ENCODE data around the gene NTNG1.
"Not testable (repeated sequence)": the region's sequence is repeated elsewhere in the genome, so short reads cannot be mapped to it uniquely, and the experiment has no call there.

The NTNG1 gene

DNA sequence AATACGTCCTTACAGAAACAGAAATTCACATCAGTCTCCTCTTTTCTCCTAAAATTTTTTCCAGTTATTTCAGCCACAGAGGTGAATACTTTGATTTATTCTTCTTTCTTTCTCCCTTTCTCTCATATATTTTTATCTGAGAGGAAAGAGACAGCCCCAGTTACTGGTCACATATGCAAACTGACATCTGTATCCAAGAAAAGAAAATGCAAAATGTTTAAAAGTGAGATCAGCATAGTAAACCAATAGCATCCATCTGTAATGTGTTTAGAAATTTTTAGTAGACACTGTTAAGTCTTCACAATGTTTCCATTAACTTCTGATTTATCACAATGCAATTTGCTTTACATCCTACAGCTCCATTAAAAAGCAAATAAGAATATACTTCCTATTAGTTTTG lies 53.5 kb downstream of the NTNG1 start:
- DNase-seq (ENCODE audit: extremely low spot score, insufficient read length, low read depth) (no peak), FAIRE-seq (no peak)

DNA sequence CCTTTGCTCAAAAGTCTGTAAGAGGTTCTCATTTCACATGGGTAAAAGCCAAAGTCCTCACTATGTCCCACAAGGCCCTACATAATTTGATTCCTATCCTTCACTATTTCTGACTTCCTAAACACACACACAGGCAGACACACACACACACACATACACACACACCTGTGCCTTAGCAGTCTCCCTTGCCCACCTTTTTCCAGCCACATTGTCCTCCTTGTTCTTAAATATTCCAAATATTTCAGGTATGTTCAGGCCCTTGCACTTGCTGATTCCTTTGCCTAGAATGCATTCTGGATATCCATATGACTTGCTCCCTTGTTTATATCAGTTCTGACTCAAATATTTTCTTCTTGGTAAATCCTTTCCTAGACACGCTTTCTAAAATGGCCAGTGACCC lies 54.6 kb downstream of the NTNG1 start:
- FAIRE-seq (no peak), DNase-seq (ENCODE audit: extremely low spot score, insufficient read length, low read depth) (no peak)

GRCh38 chr1:107196973-107197562 lies 56.2 kb downstream of the NTNG1 start:
- FAIRE-seq, result peak; percentile 68

DNA sequence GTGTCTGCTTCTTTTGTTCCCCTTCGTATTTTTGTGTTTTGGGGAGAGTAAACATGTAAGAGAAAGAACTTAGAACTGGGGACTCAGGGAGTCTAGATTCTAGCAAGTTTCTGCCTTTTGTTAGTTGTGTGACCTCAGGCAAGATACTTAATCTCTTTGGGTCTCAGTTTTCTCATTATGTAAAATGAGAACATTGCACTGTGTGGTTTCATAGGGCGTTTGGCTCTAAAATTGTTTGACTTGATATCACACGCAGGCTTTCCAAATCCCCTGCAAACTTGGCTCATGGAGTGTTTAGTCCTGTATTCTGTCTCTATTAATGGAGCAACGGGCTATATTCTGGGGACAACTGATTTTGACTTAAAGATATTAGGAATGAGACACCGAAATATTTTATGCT lies 57.7 kb downstream of the NTNG1 start:
- DNase-seq (ENCODE audit: extremely low spot score, insufficient read length, low read depth), result no peak
- FAIRE-seq, result no peak

More at GRCh38 chr1:107196973-107197562, 56.2 kb downstream of the NTNG1 start:
- no peak for DNase-seq (ENCODE audit: extremely low spot score, insufficient read length, low read depth)

DNA sequence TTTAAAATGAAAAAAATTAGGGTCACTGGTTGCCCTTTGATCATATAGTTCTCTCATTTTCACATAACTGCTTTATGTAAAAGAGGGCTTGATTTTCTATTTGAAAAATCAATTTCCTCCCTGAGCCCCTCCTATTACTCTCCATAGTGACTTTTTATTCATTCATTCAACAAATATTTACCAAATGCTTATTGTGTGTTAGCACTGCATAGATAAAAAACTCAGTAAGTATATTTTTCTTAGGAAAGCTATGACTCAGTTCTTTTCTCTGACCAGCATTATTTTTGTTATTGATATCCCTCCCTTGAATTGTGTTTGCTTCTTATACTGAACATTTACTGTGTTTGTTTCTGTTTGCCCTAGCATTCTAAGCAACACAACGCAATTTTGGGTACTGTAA lies 59.8 kb downstream of the NTNG1 start:
- DNase-seq (ENCODE audit: extremely low spot score, insufficient read length, low read depth) (no peak), FAIRE-seq (no peak)

GRCh38 chr1:107202007-107202406 lies 61.2 kb downstream of the NTNG1 start:
- DNase-seq (ENCODE audit: extremely low spot score, insufficient read length, low read depth) (no peak), FAIRE-seq (no peak)

DNA sequence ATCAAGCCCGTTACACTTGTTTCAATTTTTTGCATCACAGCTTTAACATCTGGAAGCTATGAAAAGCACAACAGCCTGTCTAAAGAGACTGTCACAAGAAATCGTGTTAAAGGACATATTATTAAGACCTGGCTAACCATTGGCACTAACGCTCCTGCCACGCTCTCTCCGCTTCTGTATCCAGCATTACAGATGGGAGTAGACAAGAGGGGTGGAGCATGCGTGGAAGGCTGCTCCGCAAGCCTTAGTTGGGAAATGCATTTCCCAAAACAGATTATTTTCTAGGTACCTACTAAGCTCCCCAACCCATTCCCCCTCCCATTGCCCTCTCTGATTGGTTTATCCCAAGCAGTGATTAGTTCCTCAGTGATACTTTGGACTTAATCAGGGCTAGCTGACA lies 72.4 kb downstream of the NTNG1 start:
- no peak for FAIRE-seq

DNA sequence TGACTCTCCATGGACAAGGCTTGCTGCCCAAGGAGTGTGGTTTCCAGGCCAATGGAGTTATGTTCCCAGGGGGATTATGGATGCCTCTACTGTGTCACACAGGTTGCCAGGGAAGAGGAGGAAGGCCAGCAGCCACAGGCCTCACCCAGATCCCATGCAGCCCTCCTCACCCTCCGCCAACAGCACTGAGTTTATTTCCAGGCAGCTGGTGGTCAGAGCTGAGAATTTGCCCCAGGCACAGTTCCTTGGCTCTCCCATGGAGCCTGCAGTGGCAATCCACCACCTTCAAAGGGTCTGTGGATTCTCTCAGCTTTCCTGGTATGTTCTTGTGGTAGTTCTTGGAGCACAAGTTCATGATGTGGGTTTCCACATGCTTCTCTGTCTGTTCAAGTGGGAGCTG lies 79.2 kb downstream of the NTNG1 start:
- DNase-seq (ENCODE audit: extremely low spot score, insufficient read length, low read depth) (no peak), FAIRE-seq (no peak)

More for the DNA sequence above, 72.4 kb downstream of the NTNG1 start:
- no peak for DNase-seq (ENCODE audit: extremely low spot score, insufficient read length, low read depth)

- no peak for FAIRE-seq
- no peak for DNase-seq (ENCODE audit: extremely low spot score, insufficient read length, low read depth)
Observed at GRCh38 chr1:107225706-107226105, 84.9 kb downstream of the NTNG1 start.

- no peak for FAIRE-seq
- no peak for DNase-seq (ENCODE audit: extremely low spot score, insufficient read length, low read depth)
Observed at GRCh38 chr1:107228704-107229371, 88.0 kb downstream of the NTNG1 start.

- DNase-seq (ENCODE audit: extremely low spot score, insufficient read length, low read depth) (no peak), FAIRE-seq (no peak)
Observed at GRCh38 chr1:107229711-107230110, 88.9 kb downstream of the NTNG1 start.

DNA sequence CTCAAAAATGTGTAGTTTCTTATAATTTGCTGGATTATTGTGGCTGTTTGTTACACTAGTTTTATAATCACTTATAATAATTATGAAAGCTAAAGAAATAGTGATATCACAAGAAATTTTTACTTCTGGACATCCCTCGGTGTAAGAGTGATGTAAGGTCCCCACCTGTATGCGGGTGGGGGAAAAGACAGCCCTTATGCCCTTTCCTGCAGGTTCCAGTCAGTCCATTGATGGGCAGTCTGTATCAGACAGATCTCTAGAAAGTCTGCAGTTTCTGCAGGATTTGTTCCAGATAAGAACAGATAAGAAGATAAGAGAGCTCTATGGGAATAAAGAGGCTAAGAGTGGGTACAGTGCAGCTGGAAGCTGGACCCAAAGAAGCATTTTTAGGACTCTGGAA lies 89.3 kb downstream of the NTNG1 start:
- FAIRE-seq, result no peak

GRCh38 chr1:107231291-107231690 lies 90.5 kb downstream of the NTNG1 start:
- DNase-seq (ENCODE audit: extremely low spot score, insufficient read length, low read depth) (no peak), FAIRE-seq (no peak)

More for the DNA sequence above, 89.3 kb downstream of the NTNG1 start:
- DNase-seq (ENCODE audit: extremely low spot score, insufficient read length, low read depth), result no peak

GRCh38 chr1:107232426-107232825 lies 91.6 kb downstream of the NTNG1 start:
- DNase-seq (ENCODE audit: extremely low spot score, insufficient read length, low read depth) (no peak), FAIRE-seq (no peak)

DNA sequence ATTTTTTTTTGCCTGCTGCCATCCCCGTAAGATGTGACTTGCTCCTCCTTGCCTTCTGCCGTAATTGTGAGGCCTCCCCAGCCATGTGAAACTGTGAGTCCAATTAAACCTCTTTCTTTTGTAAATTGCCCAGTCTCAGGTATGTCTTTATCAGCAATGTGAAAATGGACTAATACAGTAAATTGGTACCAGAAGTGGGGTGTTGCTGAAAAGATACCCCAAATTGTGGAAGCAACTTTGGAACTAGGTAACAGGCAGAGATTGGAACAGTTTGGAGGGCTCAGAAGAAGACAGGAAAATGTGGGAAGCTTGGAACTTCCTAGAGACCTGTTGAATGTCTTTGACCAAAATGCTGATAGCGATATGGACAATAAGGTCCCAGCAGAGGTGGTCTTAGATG lies 95.9 kb downstream of the NTNG1 start:
- not testable (repeated sequence) for DNase-seq (ENCODE audit: extremely low spot score, insufficient read length, low read depth); FAIRE-seq

DNA sequence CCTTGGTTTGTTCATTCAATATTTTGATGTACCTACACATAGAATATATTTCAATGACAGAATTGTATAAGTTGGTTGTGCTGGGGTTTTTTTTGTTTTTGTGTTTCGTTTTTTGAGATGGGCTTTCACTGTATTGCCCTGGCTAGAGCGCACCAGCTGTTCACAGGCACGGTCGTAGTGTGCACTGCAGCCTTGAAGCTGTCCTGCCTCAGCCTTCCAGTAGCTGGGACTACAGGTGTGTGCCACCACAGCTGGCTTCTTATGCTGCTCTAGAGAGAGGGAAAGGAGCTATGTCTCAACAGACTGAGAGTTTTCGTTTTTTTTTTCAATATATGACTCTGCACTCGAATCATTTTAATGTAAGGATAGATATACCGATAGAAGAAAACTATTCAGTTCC lies 102.6 kb downstream of the NTNG1 start:
- no peak for FAIRE-seq
- DNase-seq (ENCODE audit: extremely low spot score, insufficient read length, low read depth), result no peak

- no peak for DNase-seq (ENCODE audit: extremely low spot score, insufficient read length, low read depth)
Observed at GRCh38 chr1:107244709-107245500, 104.1 kb downstream of the NTNG1 start.

GRCh38 chr1:107246775-107247345 lies 106.0 kb downstream of the NTNG1 start:
- FAIRE-seq (no peak), DNase-seq (ENCODE audit: extremely low spot score, insufficient read length, low read depth) (no peak)

More at GRCh38 chr1:107244709-107245500, 104.1 kb downstream of the NTNG1 start:
- no peak for FAIRE-seq

GRCh38 chr1:107247679-107248078 lies 106.8 kb downstream of the NTNG1 start:
- DNase-seq (ENCODE audit: extremely low spot score, insufficient read length, low read depth) (no peak), FAIRE-seq (no peak)

DNA sequence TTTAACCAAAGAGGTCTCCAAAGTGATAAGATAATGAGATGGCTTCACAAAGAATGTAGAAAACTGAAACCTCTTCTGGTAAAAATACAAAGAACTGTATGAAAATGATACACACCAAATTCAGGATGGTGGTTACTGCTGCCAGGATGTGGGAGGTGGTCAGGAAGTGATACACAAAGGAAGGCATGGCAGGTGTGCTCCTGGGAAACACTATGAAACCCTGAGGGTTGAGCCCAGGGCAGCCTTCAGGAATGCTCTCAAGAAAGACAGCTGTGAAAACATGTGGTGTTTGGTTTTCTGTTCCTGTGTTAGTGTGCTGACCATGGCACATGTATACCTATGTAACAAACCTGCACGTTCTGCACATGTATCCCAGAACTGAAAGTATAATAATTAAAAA lies 109.3 kb downstream of the NTNG1 start:
- no peak for DNase-seq (ENCODE audit: extremely low spot score, insufficient read length, low read depth)
- FAIRE-seq, result no peak

GRCh38 chr1:107251083-107251482 lies 110.2 kb downstream of the NTNG1 start:
- FAIRE-seq (no peak), DNase-seq (ENCODE audit: extremely low spot score, insufficient read length, low read depth) (no peak)

Data from GM18507 (cell line).